Activated naive CD8-positive, alpha-beta T cell treated with anti-CD3 and anti-CD28 coated beads for 36 hours (primary cell): Measurements from ENCODE around the gene TXNDC17. TPM values are rescaled to one million over a fixed set of nuclear protein-coding genes. Genes with fewer than 3 reads are reported as not detected.
"Not testable (repeated sequence)": the region's sequence is repeated elsewhere in the genome, so short reads cannot be mapped to it uniquely, and the experiment has no call there.

Source experiments
- DNase-seq: peaks from one replicate; pipeline ENCODE4 v3.0.0; 2021
- H3K27ac Mint-ChIP-seq: one replicate; pipeline ENCODE4 v1.8.0; 2022; ENCODE audit warnings: mild to moderate bottlenecking, moderate library complexity, mixed read lengths
- H3K27me3 Mint-ChIP-seq: one replicate; pipeline ENCODE4 v1.8.0; 2022; ENCODE audit warnings: mild to moderate bottlenecking, mixed read lengths
- H3K36me3 Mint-ChIP-seq: one replicate; pipeline ENCODE4 v1.8.0; 2021; ENCODE audit warnings: mild to moderate bottlenecking, mixed read lengths
- H3K4me1 Mint-ChIP-seq: one replicate; pipeline ENCODE4 v1.8.0; 2021; ENCODE audit warnings: mixed read lengths
- H3K4me3 Mint-ChIP-seq: one replicate; pipeline ENCODE4 v1.8.0; 2022; ENCODE audit warnings: mild to moderate bottlenecking, moderate library complexity, mixed read lengths
- H3K9me3 Mint-ChIP-seq: one replicate; pipeline ENCODE4 v1.8.0; 2022; ENCODE audit warnings: mixed read lengths
- total RNA-seq, 2 experiments: library from RNA; stranded (reverse); gene quantifications; one replicate each; pipeline ENCODE4 v1.2.3, GENCODE V29; 2021

Gene TXNDC17
- total RNA-seq, 2 experiments from 2014 or later: 127 to 128 TPM

- H3K4me1 Mint-ChIP-seq: peaks cover 63% of the 10 kb centered on the region
- H3K27me3 Mint-ChIP-seq: no peaks in the 10 kb centered on the region
- H3K27ac Mint-ChIP-seq: peak overlapping the region; percentile 38
- DNase-seq: no peak
- H3K9me3 Mint-ChIP-seq: no peaks in the 10 kb centered on the region
- H3K36me3 Mint-ChIP-seq: peaks cover 44% of the 10 kb centered on the region
- H3K4me3 Mint-ChIP-seq: no peak overlapping the region
These were observed 2.7 kb downstream of the TXNDC17 start for GRCh38 chr17:6643451-6644125.

- no peak overlapping the region for H3K4me3 Mint-ChIP-seq
- no peak for DNase-seq
- H3K36me3 Mint-ChIP-seq: peaks cover 33% of the 10 kb centered on the region
- no peaks in the 10 kb centered on the region for H3K9me3 Mint-ChIP-seq
- H3K27me3 Mint-ChIP-seq: no peaks in the 10 kb centered on the region
- H3K4me1 Mint-ChIP-seq: peaks cover 62% of the 10 kb centered on the region
- peak overlapping the region; percentile 39 for H3K27ac Mint-ChIP-seq
These were observed 7.3 kb downstream of the TXNDC17 start for GRCh38 chr17:6648181-6648580.

- H3K4me3 Mint-ChIP-seq: peak within 1 kb of the TSS; percentile 96
- peaks cover 16% of the 10 kb centered on the region for H3K36me3 Mint-ChIP-seq
These were observed 10.6 kb downstream of the TXNDC17 start, which contains the start of the genes C17orf100 and MED31 for GRCh38 chr17:6651354-6651918. Gene C17orf100, plus strand, starts transcription at chr17:6651762. Its CDS starts 152 bp downstream, at chr17:6651914. Gene MED31, minus strand, starts transcription at chr17:6651605. Its CDS starts 77 bp downstream, at chr17:6651528.

GRCh38 chr17:6651919-6652452, 11.1 kb downstream of the TXNDC17 start:
- peaks cover 8% of the 10 kb centered on the region for H3K27me3 Mint-ChIP-seq
- peak; percentile 40 for DNase-seq
- peaks cover 15% of the 10 kb centered on the region for H3K36me3 Mint-ChIP-seq
- H3K4me3 Mint-ChIP-seq: peak overlapping the region; percentile 96
- no peak overlapping the region for H3K27ac Mint-ChIP-seq
- H3K9me3 Mint-ChIP-seq: no peaks in the 10 kb centered on the region
- H3K4me1 Mint-ChIP-seq: peaks cover 49% of the 10 kb centered on the region

More at GRCh38 chr17:6651354-6651918, 10.6 kb downstream of the TXNDC17 start, which contains the start of the genes C17orf100 and MED31:
- DNase-seq: peak; percentile 95
- H3K27ac Mint-ChIP-seq: peak within 1 kb of the TSS; percentile 98
- peaks cover 8% of the 10 kb centered on the region for H3K27me3 Mint-ChIP-seq
- H3K9me3 Mint-ChIP-seq: no peaks in the 10 kb centered on the region
- peaks cover 54% of the 10 kb centered on the region for H3K4me1 Mint-ChIP-seq

GRCh38 chr17:6654841-6655731, 14.2 kb downstream of the TXNDC17 start:
- no peak for DNase-seq
- Mint-ChIP-seq H3K27me3 (peaks cover 8% of the 10 kb centered on the region), H3K36me3 (peaks cover 15% of the 10 kb centered on the region), H3K27ac (no peak overlapping the region), H3K9me3 (no peaks in the 10 kb centered on the region), H3K4me1 (peaks cover 37% of the 10 kb centered on the region), H3K4me3 (peak overlapping the region; percentile 78)

- Mint-ChIP-seq H3K4me3 (peak overlapping the region; percentile 78), H3K36me3 (peaks cover 13% of the 10 kb centered on the region), H3K4me1 (peaks cover 43% of the 10 kb centered on the region)
- H3K9me3 Mint-ChIP-seq, H3K27me3 Mint-ChIP-seq, H3K27ac Mint-ChIP-seq, DNase-seq: not testable (repeated sequence)
These were observed 15.0 kb downstream of the TXNDC17 start for GRCh38 chr17:6655732-6656361.

- DNase-seq: peak; percentile 64
- Mint-ChIP-seq H3K27ac (peak overlapping the region; percentile 76), H3K36me3 (peaks cover 13% of the 10 kb centered on the region), H3K4me3 (peak overlapping the region; percentile 86), H3K4me1 (peaks cover 50% of the 10 kb centered on the region)
- not testable (repeated sequence) for H3K9me3 Mint-ChIP-seq, H3K27me3 Mint-ChIP-seq
These were observed 16.2 kb downstream of the TXNDC17 start for GRCh38 chr17:6656797-6657632.

GRCh38 chr17:6657633-6658287, 16.9 kb downstream of the TXNDC17 start:
- peaks cover 8% of the 10 kb centered on the region for H3K27me3 Mint-ChIP-seq
- peaks cover 13% of the 10 kb centered on the region for H3K36me3 Mint-ChIP-seq
- H3K4me1 Mint-ChIP-seq: peaks cover 45% of the 10 kb centered on the region
- DNase-seq: no peak
- peak overlapping the region; percentile 76 for H3K27ac Mint-ChIP-seq
- H3K4me3 Mint-ChIP-seq: peak overlapping the region; percentile 86
- H3K9me3 Mint-ChIP-seq: no peaks in the 10 kb centered on the region

GRCh38 chr17:6658411-6658810, 17.6 kb downstream of the TXNDC17 start:
- not testable (repeated sequence) for H3K27me3 Mint-ChIP-seq, H3K9me3 Mint-ChIP-seq, H3K4me3 Mint-ChIP-seq, DNase-seq, H3K27ac Mint-ChIP-seq
- peaks cover 38% of the 10 kb centered on the region for H3K4me1 Mint-ChIP-seq
- peaks cover 11% of the 10 kb centered on the region for H3K36me3 Mint-ChIP-seq

GRCh38 chr17:6660101-6660500, 19.2 kb downstream of the TXNDC17 start:
- Mint-ChIP-seq H3K4me1 (peaks cover 30% of the 10 kb centered on the region), H3K27ac (no peak overlapping the region), H3K9me3 (no peaks in the 10 kb centered on the region), H3K27me3 (peaks cover 7% of the 10 kb centered on the region), H3K4me3 (no peak overlapping the region), H3K36me3 (peaks cover 5% of the 10 kb centered on the region)
- no peak for DNase-seq

- Mint-ChIP-seq H3K4me1 (peaks cover 24% of the 10 kb centered on the region), H3K9me3 (no peaks in the 10 kb centered on the region), H3K36me3 (peaks cover 4% of the 10 kb centered on the region), H3K4me3 (peak overlapping the region; percentile 6), H3K27me3 (no peaks in the 10 kb centered on the region), H3K27ac (no peak overlapping the region)
- DNase-seq: no peak
These were observed 20.1 kb downstream of the TXNDC17 start for GRCh38 chr17:6660805-6661463.

- Mint-ChIP-seq H3K4me3 (no peak overlapping the region), H3K27me3 (no peaks in the 10 kb centered on the region), H3K4me1 (peaks cover 24% of the 10 kb centered on the region), H3K36me3 (peaks cover 4% of the 10 kb centered on the region), H3K9me3 (no peaks in the 10 kb centered on the region), H3K27ac (no peak overlapping the region)
- DNase-seq: no peak
These were observed 20.6 kb downstream of the TXNDC17 start for GRCh38 chr17:6661464-6661848.

- not testable (repeated sequence) for H3K36me3 Mint-ChIP-seq, H3K4me3 Mint-ChIP-seq, H3K9me3 Mint-ChIP-seq, DNase-seq, H3K27ac Mint-ChIP-seq, H3K27me3 Mint-ChIP-seq
- H3K4me1 Mint-ChIP-seq: peaks cover 22% of the 10 kb centered on the region
These were observed 22.3 kb downstream of the TXNDC17 start for GRCh38 chr17:6663200-6663599.
